ENCODE measurements around the gene DENND5B. TPM values are rescaled to one million over a fixed set of nuclear protein-coding genes. Genes with fewer than 3 reads are reported as not detected.
"Not testable (repeated sequence)": the region's sequence is repeated elsewhere in the genome, so short reads cannot be mapped to it uniquely, and the experiment has no call there.

DENND5B gene
- polyA plus RNA-seq, 3 donors, result 26.9 to 32.1 (median 28.4) TPM

DNA sequence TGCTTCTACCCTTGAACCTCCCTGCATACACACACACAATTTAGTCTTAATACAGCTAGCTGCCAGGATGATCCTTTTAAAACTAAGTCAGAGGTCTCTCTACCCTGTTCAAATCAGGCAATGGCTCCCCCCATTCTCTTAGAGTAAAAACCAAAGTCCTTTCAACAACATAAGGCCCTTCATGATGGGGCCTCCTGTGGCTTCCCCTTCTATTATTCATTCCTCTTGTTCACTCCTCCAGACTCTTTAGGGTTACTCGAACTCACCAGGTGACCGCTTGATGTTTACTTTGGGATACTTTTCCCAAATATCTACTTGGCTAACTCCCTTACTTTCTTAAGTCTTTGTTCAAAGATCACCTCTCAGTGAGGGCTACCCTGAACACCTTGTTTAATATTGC, 30.4 kb downstream of the DENND5B start:
- no peak for DNase-seq (ENCODE audit: low read depth in 3 of 3, low spot score in 2 of 3)

DNA sequence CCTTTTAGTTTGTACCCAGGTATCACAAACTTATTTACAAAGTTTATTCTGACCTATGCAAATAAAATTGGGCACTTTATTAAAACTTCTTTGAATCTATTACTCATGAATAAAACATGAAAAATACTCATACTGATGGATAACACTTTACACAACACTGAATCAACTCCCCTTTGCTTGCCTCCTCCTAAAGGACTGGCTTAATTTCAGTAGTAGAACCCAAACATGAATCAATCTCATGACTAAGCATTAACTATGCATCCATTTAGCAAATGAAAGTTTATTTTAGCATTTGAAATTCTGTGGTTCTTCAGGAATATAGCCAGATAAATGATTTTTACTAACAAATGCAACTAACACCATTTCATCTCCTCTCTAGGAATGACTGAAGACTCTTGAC, 32.4 kb downstream of the DENND5B start:
- DNase-seq (ENCODE audit: low read depth in 3 of 3, low spot score in 2 of 3), result no peak

DNA sequence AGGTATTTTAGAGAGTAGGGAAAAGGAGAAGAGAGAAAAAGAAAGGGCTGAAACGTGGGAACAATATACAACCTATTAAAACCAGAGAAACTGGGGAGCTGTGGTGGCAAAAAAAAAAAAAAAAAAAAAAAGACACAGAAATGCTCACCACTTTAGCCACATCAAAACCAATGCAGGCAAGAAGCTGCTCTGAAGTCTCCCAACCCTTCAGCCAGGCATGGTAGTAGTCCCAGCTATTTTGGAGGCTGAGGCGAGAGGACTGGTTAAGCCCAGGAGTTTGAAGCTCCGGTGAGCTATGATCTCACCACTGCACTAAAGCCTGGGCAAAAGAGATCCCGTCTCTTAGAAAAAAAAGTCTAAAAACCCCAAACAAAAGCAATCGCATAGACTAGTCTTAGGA, 33.2 kb downstream of the DENND5B start:
- no peak for DNase-seq (ENCODE audit: low read depth in 3 of 3, low spot score in 2 of 3)

DNA sequence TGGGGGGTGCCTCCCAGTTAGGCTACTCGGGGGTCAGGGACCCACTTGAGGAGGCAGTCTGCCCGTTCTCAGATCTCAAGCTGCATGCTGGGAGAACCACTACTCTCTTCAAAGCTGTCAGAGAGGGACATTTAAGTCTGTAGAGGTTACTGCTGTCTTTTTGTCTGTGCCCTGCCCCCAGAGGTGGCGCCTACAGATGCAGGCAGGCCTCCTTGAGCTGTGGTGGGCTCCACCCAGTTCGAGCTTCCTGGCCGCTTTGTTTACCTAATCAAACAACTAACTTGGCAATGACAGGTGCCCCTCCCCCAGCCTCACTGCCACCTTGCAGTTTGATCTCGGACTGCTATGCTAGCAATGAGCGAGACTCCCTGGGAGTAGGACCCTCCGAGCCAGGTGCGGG, 35.5 kb downstream of the DENND5B start:
- DNase-seq (ENCODE audit: low read depth in 3 of 3, low spot score in 2 of 3), result not testable (repeated sequence)

DNA sequence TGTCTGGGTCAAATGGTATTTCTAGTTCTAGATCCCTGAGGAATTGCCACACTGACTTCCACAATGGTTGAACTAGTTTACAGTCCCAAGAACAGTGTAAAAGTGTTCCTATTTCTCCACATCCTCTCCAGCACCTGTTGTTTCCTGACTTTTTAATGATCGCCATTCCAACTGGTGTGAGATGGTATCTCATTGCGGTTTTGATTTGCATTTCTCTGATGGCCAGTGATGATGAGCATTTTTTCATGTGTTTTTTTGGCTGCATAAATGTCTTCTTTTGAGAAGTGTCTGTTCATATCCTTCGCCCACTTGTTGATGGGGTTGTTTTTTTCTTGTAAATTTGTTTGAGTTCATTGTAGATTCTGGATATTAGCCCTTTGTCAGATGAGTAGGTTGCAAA, 40.3 kb downstream of the DENND5B start:
- DNase-seq (ENCODE audit: low read depth in 3 of 3, low spot score in 2 of 3), result not testable (repeated sequence)

DNA sequence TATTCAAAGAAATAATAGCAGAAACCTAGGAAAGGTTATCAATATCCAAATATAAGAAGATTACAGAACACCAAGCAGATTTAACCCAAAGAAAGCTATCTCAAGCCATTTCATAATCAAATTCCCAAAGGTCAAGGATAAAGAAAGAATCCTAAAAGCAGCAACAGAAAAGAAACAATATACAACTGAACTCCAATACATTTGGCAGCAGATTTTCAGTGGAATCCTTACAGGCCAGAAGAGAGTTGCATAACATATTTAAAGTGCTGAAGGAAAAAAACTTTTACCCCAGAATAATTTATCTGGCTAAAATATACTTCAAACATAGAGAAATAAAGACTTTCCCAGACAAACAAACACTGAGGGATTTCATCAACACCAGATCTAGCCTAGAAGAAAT, 54.3 kb downstream of the DENND5B start:
- no peak for DNase-seq (ENCODE audit: low read depth in 3 of 3, low spot score in 2 of 3)

DNA sequence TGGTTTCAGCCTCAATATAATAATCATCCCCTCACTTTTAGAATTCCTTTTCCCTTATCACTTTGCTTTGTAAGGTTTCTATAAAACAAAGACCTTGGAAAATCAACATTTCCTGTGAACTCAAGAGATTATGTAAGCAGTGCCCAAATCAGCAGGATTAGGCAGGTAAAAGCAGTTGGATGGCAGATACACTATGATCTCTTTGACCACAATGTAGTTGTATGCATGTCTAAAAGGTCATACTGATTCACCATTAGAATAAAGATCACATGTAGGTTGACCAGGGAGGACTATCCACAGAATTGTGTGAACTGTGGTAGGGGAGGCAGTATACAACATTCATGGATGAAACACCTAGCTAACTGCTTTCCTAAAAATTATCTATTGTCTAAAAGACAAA, 57.5 kb downstream of the DENND5B start:
- DNase-seq (ENCODE audit: low read depth in 3 of 3, low spot score in 2 of 3), result no peak

DNA sequence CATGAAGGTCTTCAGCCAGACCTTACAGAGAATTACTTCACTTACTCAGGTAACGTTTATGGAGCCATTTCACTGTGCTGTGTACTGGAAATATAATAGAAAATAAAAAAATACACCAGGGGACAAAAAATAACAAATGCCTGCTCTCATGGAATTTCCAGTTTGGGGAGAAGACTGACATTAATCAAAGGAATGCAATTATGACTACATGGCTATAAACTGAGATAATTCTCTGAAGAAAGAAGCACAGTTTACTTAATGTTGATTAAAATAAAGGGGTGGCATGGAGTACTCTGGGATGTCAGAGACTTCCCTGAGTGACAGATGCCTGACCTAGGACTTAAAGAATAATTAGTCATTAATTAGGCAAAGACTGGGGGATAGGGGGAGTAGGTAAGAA, 59.0 kb downstream of the DENND5B start:
- DNase-seq (ENCODE audit: low read depth in 3 of 3, low spot score in 2 of 3), result no peak

DNA sequence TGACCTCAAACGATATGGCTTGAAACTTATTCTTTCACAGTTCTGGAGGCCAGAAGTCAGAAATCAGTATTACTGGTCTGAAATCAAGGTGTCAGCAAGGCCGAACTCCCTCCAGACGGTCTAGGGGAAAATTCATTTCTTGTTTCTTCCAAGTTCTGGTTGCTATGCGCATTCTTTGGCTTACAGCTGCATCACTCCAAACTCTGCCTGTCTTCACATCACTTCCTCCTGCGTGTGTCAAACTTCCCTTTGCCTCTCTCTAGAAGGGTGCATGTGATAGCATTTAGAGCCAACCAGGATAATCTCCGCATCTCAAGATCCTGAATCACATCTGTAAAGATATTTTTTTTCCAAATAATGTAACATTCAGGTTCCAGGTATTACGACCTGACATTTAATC, 62.8 kb downstream of the DENND5B start:
- no peak for DNase-seq (ENCODE audit: low read depth in 3 of 3, low spot score in 2 of 3)

DNA sequence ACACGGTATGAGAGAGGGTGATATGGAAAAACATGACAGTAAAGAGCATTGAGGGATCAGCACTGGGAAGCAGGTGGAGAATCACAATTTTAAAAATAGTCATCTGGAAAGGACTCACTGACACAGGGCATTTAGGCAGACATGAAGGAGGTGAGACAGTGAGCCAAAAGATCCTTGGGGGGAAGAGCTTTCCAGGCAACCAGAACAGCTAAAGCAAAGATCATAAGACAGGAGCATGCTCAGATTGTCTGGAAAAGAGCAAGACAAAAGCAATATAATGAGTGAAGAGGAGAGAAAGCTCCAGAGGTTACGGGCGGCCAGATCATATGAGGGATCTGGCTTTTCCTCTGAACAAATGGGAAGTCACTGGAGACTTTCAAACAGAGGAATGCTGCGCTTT, 63.9 kb downstream of the DENND5B start:
- no peak for DNase-seq (ENCODE audit: low read depth in 3 of 3, low spot score in 2 of 3)

DNA sequence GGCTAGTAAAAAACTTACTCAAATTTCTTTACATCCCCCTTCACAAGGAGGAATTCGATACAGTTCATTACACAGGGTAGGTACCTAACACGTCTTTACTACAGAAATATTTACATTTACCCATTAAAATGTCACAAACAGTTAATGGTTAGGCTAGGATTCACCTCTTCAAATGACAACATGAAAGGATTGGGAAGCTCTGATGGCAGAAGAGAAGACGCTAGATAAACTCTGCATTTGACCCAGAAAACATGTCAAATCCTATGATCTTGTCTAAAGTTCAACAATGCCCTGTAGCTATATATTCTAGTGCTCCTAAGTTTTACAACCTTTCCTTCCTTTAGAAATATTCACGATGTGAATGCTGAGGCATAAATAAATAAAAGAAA, 64.8 kb downstream of the DENND5B start:
- no peak for DNase-seq (ENCODE audit: low read depth in 3 of 3, low spot score in 2 of 3)

DNA sequence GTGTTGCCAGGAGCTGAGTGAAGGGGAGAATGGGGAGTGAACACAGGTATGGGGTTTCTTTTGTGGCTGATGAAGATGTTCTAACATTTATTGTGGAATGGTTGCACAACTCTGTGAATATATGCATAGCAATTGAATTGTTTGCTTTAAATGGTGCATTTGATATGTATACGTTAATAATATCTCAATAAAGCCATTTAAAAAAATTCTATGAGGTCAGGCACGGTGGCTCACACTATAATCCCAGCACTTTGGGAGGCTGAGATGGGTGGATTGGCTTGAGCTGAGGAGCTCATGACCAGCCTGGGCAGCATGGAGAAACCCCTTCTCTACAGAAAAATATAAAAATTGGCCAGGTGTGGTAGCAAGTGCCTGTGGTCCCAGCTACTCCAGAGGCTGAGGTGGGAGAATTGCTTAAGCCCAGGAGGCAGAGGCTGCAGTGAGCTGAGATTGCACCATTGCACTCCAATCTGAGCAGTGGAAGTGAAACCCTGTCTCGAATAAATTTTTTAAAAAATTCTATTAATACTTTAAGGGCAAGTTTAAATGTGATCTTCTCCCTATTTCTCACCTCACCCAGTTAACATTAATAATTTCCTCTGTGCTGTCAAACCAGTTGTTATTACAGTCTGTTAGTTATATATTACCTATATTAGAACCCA, 65.3 kb downstream of the DENND5B start:
- no peak for DNase-seq (ENCODE audit: low read depth in 3 of 3, low spot score in 2 of 3)

DNA sequence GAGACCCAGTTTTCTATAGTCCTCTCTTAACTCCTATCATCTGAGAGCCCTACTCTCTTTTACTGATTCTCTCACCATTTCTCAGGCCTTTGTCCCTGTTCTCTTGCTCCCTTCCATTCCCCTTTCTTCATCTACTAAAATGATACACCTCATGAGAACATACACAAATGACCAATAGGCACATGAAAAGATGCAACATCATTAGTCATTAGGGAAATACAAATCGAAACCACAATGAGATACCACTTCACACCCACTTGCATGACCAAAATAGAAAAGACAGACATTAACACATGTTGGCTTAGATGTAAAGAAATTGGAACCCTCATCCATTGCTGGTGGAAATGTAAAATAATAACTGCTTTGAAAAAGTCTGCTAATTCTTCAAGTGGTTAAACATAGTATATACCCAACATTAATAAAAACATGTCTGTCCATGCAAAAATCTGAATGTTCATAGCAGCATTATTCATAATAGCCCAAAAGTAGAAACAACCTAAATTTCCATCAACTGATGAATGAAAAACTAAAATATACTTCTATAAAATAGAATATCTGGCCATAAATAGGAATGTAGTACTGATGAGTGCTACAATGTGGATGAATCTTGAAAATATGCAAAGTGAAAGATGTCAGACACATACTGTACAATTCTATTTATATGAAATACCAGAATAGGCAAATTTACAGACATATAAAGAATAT, 66.0 kb downstream of the DENND5B start:
- no peak for DNase-seq (ENCODE audit: low read depth in 3 of 3, low spot score in 2 of 3)

DNA sequence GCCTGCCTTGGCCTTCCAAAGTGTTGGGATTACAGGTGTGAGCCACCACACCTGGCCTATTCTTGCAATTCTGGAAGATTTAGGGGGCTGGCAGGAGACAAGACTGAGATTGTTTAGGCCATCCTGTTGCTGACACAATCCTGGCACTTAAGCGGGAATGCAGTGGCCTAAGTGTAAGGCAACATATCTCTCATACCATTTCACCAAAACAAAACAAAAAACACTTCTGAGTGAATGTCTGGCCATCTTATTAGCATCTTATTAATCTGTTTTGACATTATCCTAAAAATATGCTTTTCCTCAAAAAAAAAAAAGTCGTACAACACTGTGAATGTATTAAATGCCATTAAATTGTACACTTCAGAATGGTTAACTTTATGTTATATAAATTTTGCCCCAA, 67.6 kb downstream of the DENND5B start:
- no peak for DNase-seq (ENCODE audit: low read depth in 3 of 3, low spot score in 2 of 3)

DNA sequence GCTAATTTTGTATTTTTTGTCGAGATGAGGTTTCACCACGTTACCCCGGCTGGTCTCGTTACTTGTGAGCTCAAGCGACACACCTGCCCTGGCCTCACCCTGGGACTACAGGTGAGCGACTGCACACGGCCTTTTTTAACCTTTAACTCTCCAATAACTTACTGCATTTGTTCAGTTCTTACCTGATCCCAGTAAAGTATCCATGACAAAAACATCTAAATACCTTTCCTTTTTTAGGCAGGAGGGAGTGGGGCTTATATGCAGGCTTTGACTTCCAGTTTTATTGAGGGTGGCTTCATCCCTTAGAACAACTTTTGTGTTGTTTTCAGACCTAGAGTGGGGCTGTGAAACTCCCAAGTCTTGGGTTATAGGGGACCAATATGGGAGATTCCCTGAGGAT, 68.3 kb downstream of the DENND5B start:
- no peak for DNase-seq (ENCODE audit: low read depth in 3 of 3, low spot score in 2 of 3)

DNA sequence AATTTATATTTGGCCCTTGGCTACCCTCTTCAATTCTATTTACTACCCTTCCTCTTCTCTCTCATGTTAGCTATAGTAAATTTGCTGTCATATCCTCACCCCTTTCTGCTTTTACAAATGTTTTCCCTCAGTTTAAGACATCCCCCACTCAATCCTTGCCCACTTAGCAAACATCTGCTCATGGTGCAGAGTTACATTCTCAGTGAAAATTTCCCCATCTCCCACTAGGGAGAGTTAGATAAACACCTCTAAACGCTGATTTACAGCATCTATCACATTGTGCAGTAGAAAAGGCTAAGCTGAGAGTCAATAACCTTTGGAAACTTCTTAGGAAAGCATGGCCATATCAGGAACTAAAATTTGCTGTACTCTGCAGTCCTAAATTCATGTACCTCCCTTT, 69.0 kb downstream of the DENND5B start:
- DNase-seq (ENCODE audit: low read depth in 3 of 3, low spot score in 2 of 3), result peak; percentile 36 to 57 (median 51)

DNA sequence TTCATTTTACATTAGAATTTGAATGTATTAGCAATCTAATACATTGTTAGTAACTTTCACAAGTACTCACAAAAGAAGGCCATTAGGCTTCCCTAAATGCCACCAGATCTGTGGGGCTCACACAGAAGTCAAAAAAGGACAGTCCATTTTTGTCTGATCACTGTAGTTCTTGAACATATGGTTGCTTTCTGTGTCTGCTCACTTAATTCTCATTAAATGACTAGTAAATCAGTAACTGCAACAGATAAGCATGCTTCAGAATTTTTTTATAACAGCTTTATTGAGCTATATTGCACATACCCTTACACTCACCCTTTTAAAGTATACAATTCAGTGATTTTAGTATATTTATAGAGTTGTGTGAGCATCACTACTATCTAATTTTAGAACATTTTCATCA, 71.4 kb downstream of the DENND5B start:
- DNase-seq (ENCODE audit: low read depth in 3 of 3, low spot score in 2 of 3), result no peak

DNA sequence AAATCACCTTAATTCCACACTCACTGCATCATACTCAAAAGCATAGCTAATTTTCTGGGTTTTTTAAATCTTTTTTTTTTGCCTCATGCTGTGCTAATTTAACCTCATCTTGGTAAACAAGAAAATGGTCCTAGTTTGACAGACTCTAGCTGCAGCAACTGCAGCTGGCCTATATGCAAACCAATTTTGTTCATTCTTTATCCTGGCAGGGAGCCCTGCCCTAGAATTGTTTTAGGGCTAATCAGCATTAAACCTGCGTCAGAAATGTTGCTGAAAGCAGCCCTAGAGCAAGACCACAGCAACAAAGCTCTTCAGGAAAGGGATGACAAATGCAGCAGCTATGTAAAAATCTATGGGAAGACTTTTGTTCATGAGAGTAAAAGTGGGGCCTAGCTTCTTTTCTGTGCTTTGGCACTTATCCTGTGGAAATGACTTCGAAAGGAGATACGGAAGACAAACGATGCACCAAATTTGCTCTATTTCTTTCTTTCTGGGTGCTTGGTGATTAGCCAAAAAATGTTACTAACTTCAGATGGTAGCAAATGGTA, 72.2 kb downstream of the DENND5B start:
- DNase-seq (ENCODE audit: low read depth in 3 of 3, low spot score in 2 of 3), result no peak

DNA sequence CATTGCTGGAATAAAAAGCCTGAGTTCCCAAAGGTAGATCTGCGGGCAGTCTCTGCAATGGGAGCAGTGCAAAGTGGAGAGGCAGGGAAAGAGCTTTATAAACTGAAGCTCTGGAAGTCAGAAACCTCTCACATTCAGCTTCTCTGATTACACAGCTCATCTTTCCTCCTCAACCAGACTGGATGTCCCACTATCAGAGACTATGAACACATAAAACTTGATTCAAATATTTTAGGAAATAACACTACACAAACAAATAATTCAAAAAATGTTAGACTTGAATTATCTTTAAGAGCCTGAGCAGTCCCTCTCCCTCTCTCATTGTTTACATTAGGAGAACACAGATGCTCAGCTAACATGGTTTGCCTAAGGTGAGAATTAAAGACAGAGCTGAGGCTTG, 72.9 kb downstream of the DENND5B start:
- DNase-seq (ENCODE audit: low read depth in 3 of 3, low spot score in 2 of 3), result no peak

DNA sequence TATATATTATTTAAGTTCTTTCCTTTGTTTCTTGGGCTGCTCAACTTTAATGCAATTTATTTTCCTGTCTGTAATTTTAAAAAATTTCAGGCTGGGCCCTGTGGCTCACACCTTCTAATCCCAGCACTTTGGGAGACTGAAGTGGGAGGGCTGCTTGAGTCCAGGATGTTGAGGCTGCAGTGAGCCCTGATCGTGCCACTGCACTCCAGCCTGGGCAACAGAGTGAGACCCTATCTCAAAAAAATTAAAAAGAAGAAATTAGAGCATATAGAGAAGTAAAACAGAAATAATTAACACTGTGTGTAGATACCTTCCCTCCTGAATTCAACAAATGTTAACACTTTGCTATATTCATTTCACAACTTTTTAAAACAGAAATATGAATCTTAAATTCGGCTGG, 74.2 kb downstream of the DENND5B start:
- DNase-seq (ENCODE audit: low read depth in 3 of 3, low spot score in 2 of 3), result no peak

DNA sequence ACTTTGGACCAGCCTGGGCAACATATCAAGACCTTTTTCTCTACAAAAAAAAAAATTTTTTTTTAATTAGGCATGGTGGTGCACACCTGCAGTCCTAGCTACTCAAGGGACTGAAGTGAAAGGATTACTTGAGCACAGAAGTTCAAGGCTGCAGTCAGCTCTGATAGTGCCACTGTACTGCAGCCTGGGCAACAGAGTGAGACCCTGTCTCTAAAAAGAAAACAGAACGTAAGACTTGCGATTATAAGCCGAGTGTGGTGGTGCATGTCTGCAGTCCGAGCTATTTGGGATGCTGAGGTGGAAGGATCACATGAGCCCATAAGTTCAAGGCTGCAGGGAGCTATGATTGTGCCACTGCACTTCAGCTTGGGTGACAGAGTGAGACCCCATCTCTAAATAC, 76.0 kb downstream of the DENND5B start:
- DNase-seq (ENCODE audit: low read depth in 3 of 3, low spot score in 2 of 3), result no peak

DNA sequence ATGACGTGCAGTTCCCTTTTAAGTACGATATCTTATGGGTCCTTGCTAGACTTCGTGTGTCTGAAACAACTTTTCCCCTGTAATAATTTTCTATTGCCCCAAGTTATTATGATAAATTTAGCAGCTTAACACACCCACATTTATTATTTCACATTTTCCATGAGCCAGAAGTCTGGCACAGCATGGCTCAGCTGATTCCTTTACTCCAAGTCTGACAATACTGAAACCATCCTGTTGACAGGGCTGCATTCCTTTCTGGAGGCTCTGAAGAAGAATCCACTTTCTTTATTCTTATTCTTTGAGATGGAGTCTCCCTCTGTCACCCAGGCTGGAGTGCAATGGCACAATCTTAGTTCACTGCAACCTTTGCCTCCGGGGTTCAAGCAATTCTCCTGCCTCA, 80.9 kb downstream of the DENND5B start:
- no peak for DNase-seq (ENCODE audit: low read depth in 3 of 3, low spot score in 2 of 3)

All from right renal cortex interstitium (tissue), 3 donors.